GM19025 (cell line): ENCODE measurements around the gene GABRG3.
"Not testable (repeated sequence)": the region's sequence is repeated elsewhere in the genome, so short reads cannot be mapped to it uniquely, and the experiment has no call there.

Experiments
- ATAC-seq: cut with Tn5 transposase; IDR thresholded peaks from one replicate; pipeline ENCODE4 v1.9.1; 2021; ENCODE audit warnings: mild to moderate bottlenecking, low read depth, moderate library complexity; ENCODE audit not compliant: unreplicated experiment

Gene GABRG3

GRCh38 chr15:26985050-26985449 lies 14.1 kb downstream of the GABRG3 start:
- ATAC-seq: no peak

- no peak for ATAC-seq
These were observed 25.3 kb downstream of the GABRG3 start for GRCh38 chr15:26996250-26996649.

GRCh38 chr15:27003003-27003402 lies 32.0 kb downstream of the GABRG3 start:
- ATAC-seq: not testable (repeated sequence)

GRCh38 chr15:27004226-27004625 lies 33.2 kb downstream of the GABRG3 start:
- not testable (repeated sequence) for ATAC-seq

GRCh38 chr15:27017168-27017809 lies 46.3 kb downstream of the GABRG3 start:
- no peak for ATAC-seq

- no peak for ATAC-seq
These were observed 48.7 kb downstream of the GABRG3 start for GRCh38 chr15:27019687-27020086.

GRCh38 chr15:27025481-27025966 lies 54.5 kb downstream of the GABRG3 start:
- no peak for ATAC-seq

GRCh38 chr15:27027229-27027628 lies 56.2 kb downstream of the GABRG3 start:
- no peak for ATAC-seq

- no peak for ATAC-seq
These were observed 58.0 kb downstream of the GABRG3 start for GRCh38 chr15:27028858-27029477.

- ATAC-seq: no peak
These were observed 65.2 kb downstream of the GABRG3 start for GRCh38 chr15:27036210-27036609.

- no peak for ATAC-seq
These were observed 66.5 kb downstream of the GABRG3 start for GRCh38 chr15:27037501-27037900.

- no peak for ATAC-seq
These were observed 68.2 kb downstream of the GABRG3 start for GRCh38 chr15:27039152-27039551.

- no peak for ATAC-seq
These were observed 71.2 kb downstream of the GABRG3 start for GRCh38 chr15:27042230-27042629.

GRCh38 chr15:27042646-27043045 lies 71.7 kb downstream of the GABRG3 start:
- no peak for ATAC-seq

- no peak for ATAC-seq
These were observed 72.8 kb downstream of the GABRG3 start for GRCh38 chr15:27043770-27044169.

- ATAC-seq: no peak
These were observed 74.8 kb downstream of the GABRG3 start for GRCh38 chr15:27045796-27046195.

- no peak for ATAC-seq
These were observed 75.9 kb downstream of the GABRG3 start for GRCh38 chr15:27046880-27047279.

GRCh38 chr15:27050163-27050562 lies 79.2 kb downstream of the GABRG3 start:
- no peak for ATAC-seq

GRCh38 chr15:27054426-27054825 lies 83.4 kb downstream of the GABRG3 start:
- ATAC-seq: no peak

GRCh38 chr15:27057904-27058645 lies 87.1 kb downstream of the GABRG3 start:
- no peak for ATAC-seq

- no peak for ATAC-seq
These were observed 88.0 kb downstream of the GABRG3 start for GRCh38 chr15:27058939-27059338.
